GM12878 (cell line): ENCODE measurements around the gene EXOC8. TPM values are rescaled to one million over a fixed set of nuclear protein-coding genes. Genes with fewer than 3 reads are reported as not detected.

Experiments
- ATAC-seq: fragments of 200-7000 bp; cut with Tn5 transposase; 3 replicates; pipeline ENCODE4 v1.9.1; 2020; ENCODE audit warnings: mild to moderate bottlenecking, moderate library complexity
- BruUV-seq: library from RNA; stranded (reverse); fragments of 400-500 nt; replicated peaks from 2 replicates; lab custom pipeline; 2021; lab: Mats Ljungman, UMichigan
- CTCF ChIA-PET: fragments of 300-600 bp; sonication (Branson Sonifier 250); formaldehyde crosslinking; extraction: SDS; loops from one replicate; lab custom pipeline; 2021; ENCODE audit warnings: inconsistent platforms; lab: Yijun Ruan, JAX
- POLR2A ChIA-PET: fragments of 350-600 bp; formaldehyde crosslinking; extraction: SDS; loops from one replicate; lab custom pipeline; 2021; ENCODE audit warnings: inconsistent platforms; lab: Charles Lee
- RAD21 ChIA-PET: fragments of 300-600 bp; sonication (Branson Sonifier 250); formaldehyde crosslinking; loops from one replicate; lab custom pipeline; 2023; ENCODE audit warnings: antibody characterized with exemption; ENCODE audit not compliant: unreplicated experiment; lab: Charles Lee
- SMC1A ChIA-PET: fragments of 300-600 bp; sonication (Branson Sonifier 250); formaldehyde crosslinking; loops from one replicate; lab custom pipeline; 2023; ENCODE audit not compliant: unreplicated experiment, uncharacterized antibody; lab: Charles Lee
- DNase-seq: peaks from one replicate; pipeline ENCODE4 v3.0.0-alpha.2; 2011; ENCODE audit warnings: low read depth, low spot score
- FAIRE-seq: peaks from 3 replicates; lab custom pipeline; 2011; peaks lifted over from hg19 to GRCh38; lab: Jason Lieb, UNC
- H2AFZ ChIP-seq: 2 replicates; pipeline ENCODE4 v1.6.0; 2011; ENCODE audit warnings: low read depth, low read length, control low read depth; ENCODE audit not compliant: control insufficient read depth
- H3K27ac ChIP-seq: 2 replicates; pipeline ENCODE4 v1.5.1; 2011; ENCODE audit warnings: control low read depth; ENCODE audit not compliant: control insufficient read depth, insufficient read depth
- H3K27me3 ChIP-seq, 2 experiments: replicated peaks in 1 of 2; 2 replicates each; pipeline versions ENCODE4 v1.6.0 to v1.6.1; 2011; ENCODE audit warnings: low read length in 1 of 2; ENCODE audit not compliant: control insufficient read depth in 2 of 2, insufficient read depth in 2 of 2
- H3K36me3 ChIP-seq, 2 experiments: 2 replicates each; pipeline ENCODE4 v1.5.1; 2011; ENCODE audit warnings: low read length in 1 of 2; ENCODE audit not compliant: control insufficient read depth in 2 of 2, insufficient read depth in 2 of 2
- H3K4me1 ChIP-seq: 2 replicates; pipeline ENCODE4 v1.6.1; 2011; ENCODE audit warnings: mild to moderate bottlenecking, low read length, moderate library complexity, mixed read lengths; ENCODE audit not compliant: control insufficient read depth, insufficient read depth
- H3K4me2 ChIP-seq: 2 replicates; pipeline ENCODE4 v1.6.0; 2011; ENCODE audit warnings: control low read depth; ENCODE audit not compliant: control insufficient read depth, insufficient read depth
- H3K4me3 ChIP-seq: fragments of 200-600 bp; sonication (generic); 2 replicates; pipeline ENCODE4 v1.5.1; 2016
- H3K79me2 ChIP-seq: 2 replicates; pipeline ENCODE4 v1.6.0; 2011; ENCODE audit warnings: low read length; ENCODE audit not compliant: control insufficient read depth, insufficient read depth
- H3K9ac ChIP-seq: 2 replicates; pipeline ENCODE4 v1.8.0; 2011; ENCODE audit warnings: low read length, control low read depth, mixed read lengths; ENCODE audit not compliant: control insufficient read depth, insufficient read depth
- H3K9me3 ChIP-seq: replicated peaks from 3 replicates; pipeline ENCODE4 v1.5.1; 2011; ENCODE audit warnings: mild to moderate bottlenecking, low read length; ENCODE audit not compliant: control insufficient read depth, insufficient read depth
- H4K20me1 ChIP-seq: 2 replicates; pipeline ENCODE4 v1.6.0; 2011; ENCODE audit not compliant: control insufficient read depth, insufficient read depth
- BRCA1 ChIP-seq: IDR thresholded peaks from 2 replicates; pipeline ENCODE4 v1.6.1; 2011; ENCODE audit warnings: low read depth, low read length, improper control_type of control experiment
- CEBPB ChIP-seq, 2 experiments: fragments of 150-350 bp in 1 of 2; IDR thresholded peaks; 2 replicates each; pipeline ENCODE4 v1.6.1; 2012 to 2014; ENCODE audit warnings: low read depth in 2 of 2, low read length in 2 of 2, borderline replicate concordance in 1 of 2, inconsistent platforms in 1 of 2
- CHD2 ChIP-seq: IDR thresholded peaks from 2 replicates; pipeline ENCODE4 v1.6.1; 2011; ENCODE audit warnings: low read depth, low read length, improper control_type of control experiment, borderline replicate concordance
- FOXM1 ChIP-seq: IDR thresholded peaks from 2 replicates; pipeline ENCODE4 v1.6.1; 2012; ENCODE audit warnings: low read depth, mild to moderate bottlenecking, inconsistent platforms, low read length, moderate library complexity
- POLR2AphosphoS2 ChIP-seq: IDR thresholded peaks from 2 replicates; pipeline ENCODE4 v1.6.1; 2011; ENCODE audit warnings: low read depth, mild to moderate bottlenecking, low read length, improper control_type of control experiment, moderate library complexity
- RB1 ChIP-seq: fragments of 450-650 bp; formaldehyde crosslinking; IDR thresholded peaks from 2 replicates; pipeline ENCODE4 v1.6.1; 2017; ENCODE audit warnings: mild to moderate bottlenecking, borderline replicate concordance
- SUPT20H ChIP-seq: IDR thresholded peaks from 2 replicates; pipeline ENCODE4 v1.6.1; 2011; ENCODE audit warnings: low read depth, mild to moderate bottlenecking, low read length, moderate library complexity, borderline replicate concordance; ENCODE audit not compliant: control insufficient read depth
- TCF7 ChIP-seq: IDR thresholded peaks from 2 replicates; pipeline ENCODE4 v1.6.1; 2014; ENCODE audit warnings: antibody characterized with exemption, borderline replicate concordance
- WGBS: methylation state at CpG from one replicate; pipeline ENCODE4 v1.1.6; 2016; ENCODE audit warnings: low lambda C conversion rate; ENCODE audit not compliant: insufficient replicate concordance, insufficient coverage; ENCODE audit errors: missing lambda C conversion rate; 5-methylcytosine and 5-hydroxymethylcytosine counted together
- in situ Hi-C: fragments of 300-500 bp; cut with MboI; formaldehyde crosslinking; loops from 9 replicates; pipeline ENCODE4 v1.14.3; 2018; ENCODE audit warnings: mixed read lengths
- intact Hi-C: fragments of 100-400 bp; cut with micrococcal nuclease; formaldehyde crosslinking; loops from one replicate; pipeline ENCODE4 v1.14.2; 2022; ENCODE audit not compliant: unreplicated experiment
- polyA plus RNA-seq, 11 experiments: library from polyadenylated mRNA; depleted of rRNA in 4 of 11; unstranded in 6 of 11; stranded (reverse) in 5 of 11; fragments of >200 nt; fragmentation: Nextera tagmentation in 4 of 11; fragmentation: Illumina TruSeq in 1 of 11; extraction: Ambion mirVana in 4 of 11; extraction: Trizol in 1 of 11; gene quantifications; 1 replicate in 1 of 11; 2 replicates in 10 of 11; pipeline versions ENCODE4 v1.2.1 to v1.2.3, GENCODE V29; 2011 to 2016; ENCODE audit warnings: inconsistent platforms in 2 of 11, missing spikeins in 2 of 11, low read depth in 1 of 11
- total RNA-seq, 4 experiments: library from RNA; depleted of rRNA in 3 of 4; stranded (reverse); fragments of >200 nt in 3 of 4; fragmentation: Illumina TruSeq in 1 of 4; extraction: Trizol in 1 of 4; gene quantifications; 2 replicates each; pipeline versions ENCODE4 v1.2.1 to v1.2.3, GENCODE V29; 2013 to 2021
- TF ChIP-seq, protein P1 (sequence below): IDR thresholded peaks from 2 replicates; pipeline ENCODE4 v1.6.1; 2011; ENCODE audit warnings: low read depth, low read length, improper control_type of control experiment, borderline replicate concordance
- TF ChIP-seq, protein P2 (sequence below): IDR thresholded peaks from 2 replicates; pipeline ENCODE4 v1.6.1; 2012; ENCODE audit warnings: low read depth, low read length, improper control_type of control experiment
- TF ChIP-seq, protein P3 (sequence below): fragments of 450-650 bp; IDR thresholded peaks from 2 replicates; pipeline ENCODE4 v1.6.1; 2017; ENCODE audit warnings: mild to moderate bottlenecking, moderate library complexity

EXOC8 gene
- total and polyA plus RNA-seq, 10 of the 15 experiments (the other 5 are each of a cell fraction or from before 2014, with no cell fraction given) = 2.0 to 11.3 (median 6.3) TPM

DNA sequence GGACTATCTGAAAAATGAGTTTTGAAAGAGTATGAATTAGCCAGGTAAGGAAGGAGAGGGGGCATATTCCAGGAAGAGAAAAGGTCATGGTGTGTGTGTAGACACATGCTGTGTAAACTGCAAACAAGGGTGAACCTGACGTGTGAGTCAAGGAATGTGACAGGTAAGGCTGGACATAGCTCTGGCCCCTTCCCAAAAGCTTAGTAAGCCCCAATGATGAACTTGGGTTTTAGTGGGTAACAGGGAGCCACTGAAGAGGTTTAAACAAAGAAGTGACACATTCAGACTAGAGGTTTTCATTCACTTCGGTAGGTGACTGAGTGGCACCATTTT is 47.7 kb upstream of the EXOC8 start:
- H3K9me3 ChIP-seq = no peaks in the 10 kb centered on the region
- SMC1A ChIA-PET = interaction anchor here (1.4 to 2.0 kb wide), 2 partner anchors 10 to 34 kb away, joined by 4 to 9 read pairs; no protein-coding TSS in a partner anchor
- DNase-seq (no peak), ATAC-seq (no peak), FAIRE-seq (no peak)
- BruUV-seq = no TSS peak
- no peak overlapping the region for H3K4me3 ChIP-seq
- 43% methylated on average over 2 of the region's 2 CpGs for WGBS
- H3K36me3 ChIP-seq = no peaks in the 10 kb centered on the region
- RAD21 ChIA-PET = no interaction called here
- no peak overlapping the region for H3K27ac ChIP-seq
- H3K27me3 ChIP-seq = no peaks in the 10 kb centered on the region
- H3K79me2 ChIP-seq = peaks cover 37% of the 10 kb centered on the region
- H4K20me1 ChIP-seq = peaks cover 2% of the 10 kb centered on the region; the same call in 1 of the 2 replicates
- H3K4me2 ChIP-seq = no peak overlapping the region
- H2AFZ ChIP-seq = no peak overlapping the region
- H3K9ac ChIP-seq = no peak overlapping the region
- in situ Hi-C loops = no loop called here
- CTCF ChIA-PET = no interaction called here
- intact Hi-C loops = no loop called here
- POLR2A ChIA-PET = no interaction called here
- no peaks in the 10 kb centered on the region for H3K4me1 ChIP-seq
- TF ChIP-seq, protein P1, sequence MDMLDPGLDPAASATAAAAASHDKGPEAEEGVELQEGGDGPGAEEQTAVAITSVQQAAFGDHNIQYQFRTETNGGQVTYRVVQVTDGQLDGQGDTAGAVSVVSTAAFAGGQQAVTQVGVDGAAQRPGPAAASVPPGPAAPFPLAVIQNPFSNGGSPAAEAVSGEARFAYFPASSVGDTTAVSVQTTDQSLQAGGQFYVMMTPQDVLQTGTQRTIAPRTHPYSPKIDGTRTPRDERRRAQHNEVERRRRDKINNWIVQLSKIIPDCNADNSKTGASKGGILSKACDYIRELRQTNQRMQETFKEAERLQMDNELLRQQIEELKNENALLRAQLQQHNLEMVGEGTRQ = no peak
- TF ChIP-seq POLR2AphosphoS2 (no peak), TCF7 (no peak), SUPT20H (no peak), RB1 (no peak), CEBPB (IDR thresholded peaks at IDR 0.05; ENCODE audit: borderline replicate concordance in 1 of 2, low read depth in 2 of 2, low read length in 2 of 2) (no peak), CHD2 (no peak), FOXM1 (no peak), BRCA1 (no peak)
- TF ChIP-seq, protein P2, sequence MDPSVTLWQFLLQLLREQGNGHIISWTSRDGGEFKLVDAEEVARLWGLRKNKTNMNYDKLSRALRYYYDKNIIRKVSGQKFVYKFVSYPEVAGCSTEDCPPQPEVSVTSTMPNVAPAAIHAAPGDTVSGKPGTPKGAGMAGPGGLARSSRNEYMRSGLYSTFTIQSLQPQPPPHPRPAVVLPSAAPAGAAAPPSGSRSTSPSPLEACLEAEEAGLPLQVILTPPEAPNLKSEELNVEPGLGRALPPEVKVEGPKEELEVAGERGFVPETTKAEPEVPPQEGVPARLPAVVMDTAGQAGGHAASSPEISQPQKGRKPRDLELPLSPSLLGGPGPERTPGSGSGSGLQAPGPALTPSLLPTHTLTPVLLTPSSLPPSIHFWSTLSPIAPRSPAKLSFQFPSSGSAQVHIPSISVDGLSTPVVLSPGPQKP = no peak
- TF ChIP-seq, protein P3, sequence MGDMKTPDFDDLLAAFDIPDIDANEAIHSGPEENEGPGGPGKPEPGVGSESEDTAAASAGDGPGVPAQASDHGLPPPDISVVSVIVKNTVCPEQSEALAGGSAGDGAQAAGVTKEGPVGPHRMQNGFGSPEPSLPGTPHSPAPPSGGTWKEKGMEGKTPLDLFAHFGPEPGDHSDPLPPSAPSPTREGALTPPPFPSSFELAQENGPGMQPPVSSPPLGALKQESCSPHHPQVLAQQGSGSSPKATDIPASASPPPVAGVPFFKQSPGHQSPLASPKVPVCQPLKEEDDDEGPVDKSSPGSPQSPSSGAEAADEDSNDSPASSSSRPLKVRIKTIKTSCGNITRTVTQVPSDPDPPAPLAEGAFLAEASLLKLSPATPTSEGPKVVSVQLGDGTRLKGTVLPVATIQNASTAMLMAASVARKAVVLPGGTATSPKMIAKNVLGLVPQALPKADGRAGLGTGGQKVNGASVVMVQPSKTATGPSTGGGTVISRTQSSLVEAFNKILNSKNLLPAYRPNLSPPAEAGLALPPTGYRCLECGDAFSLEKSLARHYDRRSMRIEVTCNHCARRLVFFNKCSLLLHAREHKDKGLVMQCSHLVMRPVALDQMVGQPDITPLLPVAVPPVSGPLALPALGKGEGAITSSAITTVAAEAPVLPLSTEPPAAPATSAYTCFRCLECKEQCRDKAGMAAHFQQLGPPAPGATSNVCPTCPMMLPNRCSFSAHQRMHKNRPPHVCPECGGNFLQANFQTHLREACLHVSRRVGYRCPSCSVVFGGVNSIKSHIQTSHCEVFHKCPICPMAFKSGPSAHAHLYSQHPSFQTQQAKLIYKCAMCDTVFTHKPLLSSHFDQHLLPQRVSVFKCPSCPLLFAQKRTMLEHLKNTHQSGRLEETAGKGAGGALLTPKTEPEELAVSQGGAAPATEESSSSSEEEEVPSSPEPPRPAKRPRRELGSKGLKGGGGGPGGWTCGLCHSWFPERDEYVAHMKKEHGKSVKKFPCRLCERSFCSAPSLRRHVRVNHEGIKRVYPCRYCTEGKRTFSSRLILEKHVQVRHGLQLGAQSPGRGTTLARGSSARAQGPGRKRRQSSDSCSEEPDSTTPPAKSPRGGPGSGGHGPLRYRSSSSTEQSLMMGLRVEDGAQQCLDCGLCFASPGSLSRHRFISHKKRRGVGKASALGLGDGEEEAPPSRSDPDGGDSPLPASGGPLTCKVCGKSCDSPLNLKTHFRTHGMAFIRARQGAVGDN = no peak
